Ovary (tissue), 3 donors: ENCODE results near the gene UNC5B.

Source experiments
- EP300 ChIP-seq: sonication (generic); formaldehyde crosslinking; IDR thresholded peaks from one replicate; pipeline ENCODE4 v1.6.1; 2017; ENCODE audit warnings: antibody characterized with exemption
- POLR2A ChIP-seq: fragments of 450-650 bp; IDR thresholded peaks from one replicate; pipeline ENCODE4 v1.6.1; 2017; ENCODE audit warnings: antibody characterized with exemption, mild to moderate bottlenecking, moderate library complexity
- TF ChIP-seq, protein P1 (sequence below), 3 donors: fragments of 450-650 bp in 2 of 3; fragments of 200-600 bp in 1 of 3; IDR thresholded peaks; one replicate each; pipeline versions ENCODE4 v1.5.1 to v1.8.0; 2016 to 2022; ENCODE audit warnings: antibody characterized with exemption in 3 of 3, mild to moderate bottlenecking in 1 of 3
- donor health status: DM: no; HTN: no; CAD: no.

DNA sequence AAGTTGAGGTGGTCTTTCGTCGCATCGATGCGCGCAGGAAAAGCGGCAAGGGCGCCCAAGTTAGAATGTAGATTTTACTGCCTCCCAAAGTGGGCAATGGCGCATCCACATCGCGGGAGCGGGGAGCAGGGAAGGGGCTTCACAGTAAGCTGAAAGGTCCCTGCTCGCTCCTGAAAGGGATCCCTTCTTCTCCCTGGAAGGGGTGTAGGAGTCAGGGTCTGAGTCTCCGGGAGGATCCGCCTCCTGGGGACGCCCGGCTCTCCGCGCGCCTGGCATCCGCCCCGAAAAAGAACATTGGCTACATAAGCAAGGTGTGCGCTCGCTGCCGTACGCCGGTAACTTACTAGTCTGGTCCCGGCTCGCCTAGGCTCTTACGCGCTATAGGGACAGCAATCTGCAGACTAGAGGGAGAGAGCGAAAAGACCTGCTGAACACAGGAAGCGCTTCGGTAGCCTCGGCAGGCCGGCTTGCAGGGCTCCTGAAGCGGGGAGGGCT is 804 bp downstream of the UNC5B start:
- TF ChIP-seq, protein P1, sequence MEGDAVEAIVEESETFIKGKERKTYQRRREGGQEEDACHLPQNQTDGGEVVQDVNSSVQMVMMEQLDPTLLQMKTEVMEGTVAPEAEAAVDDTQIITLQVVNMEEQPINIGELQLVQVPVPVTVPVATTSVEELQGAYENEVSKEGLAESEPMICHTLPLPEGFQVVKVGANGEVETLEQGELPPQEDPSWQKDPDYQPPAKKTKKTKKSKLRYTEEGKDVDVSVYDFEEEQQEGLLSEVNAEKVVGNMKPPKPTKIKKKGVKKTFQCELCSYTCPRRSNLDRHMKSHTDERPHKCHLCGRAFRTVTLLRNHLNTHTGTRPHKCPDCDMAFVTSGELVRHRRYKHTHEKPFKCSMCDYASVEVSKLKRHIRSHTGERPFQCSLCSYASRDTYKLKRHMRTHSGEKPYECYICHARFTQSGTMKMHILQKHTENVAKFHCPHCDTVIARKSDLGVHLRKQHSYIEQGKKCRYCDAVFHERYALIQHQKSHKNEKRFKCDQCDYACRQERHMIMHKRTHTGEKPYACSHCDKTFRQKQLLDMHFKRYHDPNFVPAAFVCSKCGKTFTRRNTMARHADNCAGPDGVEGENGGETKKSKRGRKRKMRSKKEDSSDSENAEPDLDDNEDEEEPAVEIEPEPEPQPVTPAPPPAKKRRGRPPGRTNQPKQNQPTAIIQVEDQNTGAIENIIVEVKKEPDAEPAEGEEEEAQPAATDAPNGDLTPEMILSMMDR (IDR thresholded peaks at IDR 0.05) = no peak
- TF ChIP-seq EP300 (no peak), POLR2A (no peak)
